Measurements from ENCODE around the gene ITPK1. TPM values are rescaled to one million over a fixed set of nuclear protein-coding genes. Genes with fewer than 3 reads are reported as not detected.

Gene ITPK1
- total RNA-seq, 1 donor from 2014 or later: 30.5 TPM

- no peak for DNase-seq (ENCODE audit: low spot score in 2 of 2, unreplicated experiment in 2 of 2)
- no peak overlapping the region for H3K27ac Mint-ChIP-seq
- H3K36me3 Mint-ChIP-seq: no peaks in the 10 kb centered on the region
- peaks cover 39% of the 10 kb centered on the region for H3K4me1 Mint-ChIP-seq
- no peaks in the 10 kb centered on the region for H3K9me3 Mint-ChIP-seq
- no peak overlapping the region for H3K4me3 Mint-ChIP-seq
- no peaks in the 10 kb centered on the region for H3K27me3 Mint-ChIP-seq (ENCODE audit: low read depth)
- TF ChIP-seq CTCF (IDR thresholded peaks at IDR 0.05; ENCODE audit: unreplicated experiment): no peak
Measured at GRCh38 chr14:93010522-93011140, 105.1 kb downstream of the ITPK1 start.

- Mint-ChIP-seq H3K27ac (no peak overlapping the region), H3K4me3 (no peak overlapping the region)
- no peak for TF ChIP-seq CTCF (IDR thresholded peaks at IDR 0.05; ENCODE audit: unreplicated experiment)
Measured at GRCh38 chr14:93010130-93010499, 105.6 kb downstream of the ITPK1 start.

GRCh38 chr14:93009471-93010129, 106.1 kb downstream of the ITPK1 start:
- no peaks in the 10 kb centered on the region for H3K27me3 Mint-ChIP-seq (ENCODE audit: low read depth)
- H3K36me3 Mint-ChIP-seq: no peaks in the 10 kb centered on the region
- no peak for TF ChIP-seq CTCF (IDR thresholded peaks at IDR 0.05; ENCODE audit: unreplicated experiment)
- H3K4me3 Mint-ChIP-seq: no peak overlapping the region
- H3K27ac Mint-ChIP-seq: no peak overlapping the region
- no peaks in the 10 kb centered on the region for H3K9me3 Mint-ChIP-seq
- H3K4me1 Mint-ChIP-seq: peaks cover 36% of the 10 kb centered on the region
- DNase-seq (ENCODE audit: low spot score in 2 of 2, unreplicated experiment in 2 of 2): no peak

More at GRCh38 chr14:93010130-93010499, 105.6 kb downstream of the ITPK1 start:
- Mint-ChIP-seq H3K27me3 (ENCODE audit: low read depth) (no peaks in the 10 kb centered on the region), H3K4me1 (peaks cover 39% of the 10 kb centered on the region), H3K36me3 (no peaks in the 10 kb centered on the region), H3K9me3 (no peaks in the 10 kb centered on the region)
- DNase-seq (ENCODE audit: low spot score in 2 of 2, unreplicated experiment in 2 of 2): no peak

DNA sequence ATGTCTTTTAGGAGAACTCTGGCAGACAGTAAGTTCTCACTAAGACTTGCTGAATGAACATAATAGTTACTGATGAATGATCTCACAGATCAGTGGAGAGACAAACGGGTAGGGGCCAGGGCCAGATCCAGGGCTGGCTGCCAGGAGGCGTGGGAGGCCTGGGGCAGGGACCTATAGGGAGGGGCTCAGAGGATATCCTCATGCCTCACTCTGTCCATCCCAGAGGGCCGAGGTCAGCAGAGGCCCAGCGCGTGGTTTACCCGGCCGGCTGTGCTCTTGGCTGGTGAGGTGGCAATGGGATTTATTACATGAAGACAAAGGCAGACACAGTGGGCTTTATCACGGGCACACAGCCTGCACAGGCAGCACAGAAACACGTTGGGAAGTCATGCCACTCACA, 107.3 kb downstream of the ITPK1 start:
- H3K36me3 Mint-ChIP-seq: no peaks in the 10 kb centered on the region
- TF ChIP-seq CTCF (IDR thresholded peaks at IDR 0.05; ENCODE audit: unreplicated experiment): no peak

GRCh38 chr14:93007225-93007997, 108.3 kb downstream of the ITPK1 start:
- no peak overlapping the region for H3K4me3 Mint-ChIP-seq

More for the DNA sequence above, 107.3 kb downstream of the ITPK1 start:
- Mint-ChIP-seq H3K27me3 (ENCODE audit: low read depth) (no peaks in the 10 kb centered on the region), H3K4me3 (no peak overlapping the region), H3K27ac (no peak overlapping the region), H3K4me1 (peaks cover 30% of the 10 kb centered on the region), H3K9me3 (no peaks in the 10 kb centered on the region)
- no peak for DNase-seq (ENCODE audit: low spot score in 2 of 2, unreplicated experiment in 2 of 2)

More at GRCh38 chr14:93007225-93007997, 108.3 kb downstream of the ITPK1 start:
- no peak for TF ChIP-seq CTCF (IDR thresholded peaks at IDR 0.05; ENCODE audit: unreplicated experiment)
- no peaks in the 10 kb centered on the region for H3K36me3 Mint-ChIP-seq
- no peaks in the 10 kb centered on the region for H3K27me3 Mint-ChIP-seq (ENCODE audit: low read depth)
- DNase-seq (ENCODE audit: low spot score in 2 of 2, unreplicated experiment in 2 of 2): no peak
- H3K27ac Mint-ChIP-seq: no peak overlapping the region
- peaks cover 24% of the 10 kb centered on the region for H3K4me1 Mint-ChIP-seq
- no peaks in the 10 kb centered on the region for H3K9me3 Mint-ChIP-seq

All from mesothelial cell of epicardium (in vitro differentiated cells).